COLO668 (cell line): ENCODE results near the gene TRIO.
A peak's percentile ranks its signal among the peaks of the same experiment; 100 is the strongest.

ENCODE experiments used
- DNase-seq: peaks from one replicate; lab custom pipeline; 2025; ENCODE audit not compliant: unreplicated experiment; lab: John Stamatoyannopoulos, UW

Gene TRIO

DNA sequence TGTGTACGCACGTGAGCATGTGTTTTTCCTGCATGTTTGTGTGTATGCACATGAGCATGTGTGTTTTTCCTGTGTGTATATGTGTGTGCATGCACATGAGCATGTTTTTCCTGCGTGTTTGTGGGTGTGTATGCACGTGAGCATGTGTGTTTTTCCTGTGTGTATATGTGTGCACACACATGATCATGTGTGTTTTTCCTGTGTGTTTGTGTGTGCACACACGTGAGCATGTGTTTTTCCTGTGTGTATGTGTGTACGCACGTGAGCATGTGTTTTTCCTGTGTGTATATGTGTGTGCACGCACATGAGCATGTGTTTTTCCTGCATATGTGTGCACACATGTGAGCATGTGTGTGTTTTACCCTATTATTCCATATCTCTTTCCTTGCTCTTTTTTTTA lies 205.9 kb downstream of the TRIO start:
- no peak for DNase-seq

GRCh38 chr5:14351086-14351661 lies 208.0 kb downstream of the TRIO start:
- no peak for DNase-seq

DNA sequence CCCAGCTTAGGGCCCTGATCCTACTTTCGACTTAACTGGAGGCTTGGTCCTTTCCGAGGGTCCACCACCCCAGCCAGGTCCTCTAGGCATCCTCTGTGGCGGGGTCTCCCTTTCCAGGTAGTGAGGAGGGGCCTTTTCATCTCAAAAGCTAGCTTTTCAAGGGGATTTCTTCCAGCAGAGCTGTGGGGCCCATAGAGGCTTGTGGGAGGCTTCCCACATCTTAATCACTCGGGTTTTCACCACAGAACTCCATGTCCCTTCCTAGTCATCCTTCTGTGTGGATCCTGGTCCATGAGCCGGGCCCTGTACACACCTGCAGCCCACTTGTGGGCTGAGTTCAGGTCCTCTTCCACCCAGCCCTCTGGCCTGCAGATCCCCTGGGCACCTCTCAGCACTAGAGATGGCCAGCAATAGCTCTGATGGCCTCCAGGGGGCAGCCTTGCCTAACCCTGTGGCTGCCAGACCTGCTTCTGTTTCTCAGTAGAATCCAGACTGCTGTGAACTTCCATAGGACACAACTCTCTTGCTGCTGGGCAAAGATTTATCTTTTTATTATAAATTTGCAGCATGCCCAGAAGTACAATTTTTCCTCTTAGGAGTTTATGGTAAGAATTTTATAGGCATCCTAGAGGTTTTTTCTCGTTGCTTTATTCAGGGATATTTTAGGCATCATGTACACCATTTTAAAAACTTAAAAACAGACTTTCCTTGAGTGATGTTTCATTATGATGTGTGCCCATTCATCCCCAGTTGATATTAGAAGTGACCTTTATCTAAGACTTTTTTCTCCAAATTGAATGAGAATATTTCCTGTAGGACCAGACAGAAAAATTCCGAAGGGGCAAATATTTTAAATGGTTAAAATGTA lies 208.9 kb downstream of the TRIO start:
- peak; percentile 73 for DNase-seq

GRCh38 chr5:14353726-14354474 lies 210.8 kb downstream of the TRIO start:
- no peak for DNase-seq

DNA sequence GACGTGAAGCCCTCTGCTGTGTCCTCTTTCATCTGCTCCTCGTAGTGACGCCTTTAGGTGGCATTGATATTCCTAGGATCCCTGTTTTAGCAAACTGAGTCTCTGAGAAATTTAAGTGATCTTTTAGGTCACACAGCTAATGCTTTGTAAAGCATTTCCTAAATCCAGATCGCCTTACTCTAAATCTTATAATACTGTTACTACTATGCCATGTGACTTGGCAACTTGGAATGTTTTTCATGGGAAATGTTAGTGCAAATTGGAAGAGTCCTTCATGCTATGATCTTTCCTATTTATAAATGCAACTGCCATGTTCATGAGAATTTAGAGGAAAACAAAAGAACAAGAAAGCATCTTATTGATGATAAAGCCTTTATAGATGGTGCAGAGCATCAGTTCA lies 212.2 kb downstream of the TRIO start:
- DNase-seq: no peak

GRCh38 chr5:14356305-14356704 lies 213.2 kb downstream of the TRIO start:
- DNase-seq: no peak

DNA sequence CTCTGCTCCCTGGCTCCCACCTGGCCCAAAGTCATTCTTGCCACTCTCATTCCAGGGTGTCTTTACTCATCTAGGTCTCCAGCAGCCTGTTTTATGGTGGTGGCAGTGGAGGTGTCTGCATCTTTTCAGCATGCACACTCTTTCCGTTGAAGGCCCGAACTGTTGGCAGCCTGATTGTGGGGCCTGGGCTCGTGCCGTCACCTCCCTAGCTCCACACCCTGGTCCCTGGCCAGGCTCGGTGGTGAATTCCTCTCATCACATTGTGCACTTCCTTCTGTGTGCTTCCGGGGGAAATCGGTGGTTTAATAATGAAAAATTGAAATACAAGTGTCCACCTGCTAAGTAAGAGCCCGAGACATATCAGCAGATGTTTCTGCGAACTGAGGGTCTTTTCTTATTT lies 214.3 kb downstream of the TRIO start:
- no peak for DNase-seq

DNA sequence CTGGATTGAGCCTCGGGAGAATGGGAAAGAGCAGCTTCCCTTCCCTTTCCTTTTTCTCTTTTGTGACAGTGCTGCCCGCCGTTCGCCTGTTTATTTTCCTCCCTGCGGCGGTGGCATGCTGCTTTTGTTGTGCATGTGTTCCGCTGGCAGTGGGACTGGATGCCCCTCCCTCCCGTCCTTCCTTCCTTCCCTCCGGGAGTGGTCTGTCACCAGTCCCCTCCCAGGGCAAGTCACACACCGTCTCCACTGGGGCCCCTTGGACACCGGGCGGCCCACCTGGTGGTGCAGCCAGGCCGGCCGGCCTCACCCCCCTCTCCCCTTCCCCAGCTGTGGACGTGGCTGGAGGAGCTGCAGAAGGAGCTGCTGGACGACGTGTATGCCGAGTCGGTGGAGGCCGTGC lies 214.7 kb downstream of the TRIO start:
- DNase-seq: no peak

DNA sequence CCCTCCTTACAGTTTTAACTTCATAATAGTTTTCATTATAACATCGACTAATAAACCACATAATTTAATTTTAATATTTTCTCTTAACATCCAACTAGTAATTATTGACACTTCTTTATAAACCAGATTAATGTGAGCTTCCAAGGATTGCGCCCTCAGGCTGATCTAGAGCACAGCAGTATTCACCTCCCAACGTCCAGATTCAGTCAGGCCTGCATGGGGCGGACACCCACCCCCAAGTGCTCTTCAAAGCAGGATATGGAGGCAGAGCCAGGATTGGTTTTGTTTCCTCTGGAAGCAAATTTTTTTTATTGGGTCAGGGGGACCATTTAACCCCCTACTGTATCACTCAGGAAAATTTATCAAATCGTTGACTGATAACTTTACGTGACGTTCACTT lies 215.4 kb downstream of the TRIO start:
- DNase-seq: no peak

GRCh38 chr5:14359069-14360043 lies 216.2 kb downstream of the TRIO start:
- no peak for DNase-seq

DNA sequence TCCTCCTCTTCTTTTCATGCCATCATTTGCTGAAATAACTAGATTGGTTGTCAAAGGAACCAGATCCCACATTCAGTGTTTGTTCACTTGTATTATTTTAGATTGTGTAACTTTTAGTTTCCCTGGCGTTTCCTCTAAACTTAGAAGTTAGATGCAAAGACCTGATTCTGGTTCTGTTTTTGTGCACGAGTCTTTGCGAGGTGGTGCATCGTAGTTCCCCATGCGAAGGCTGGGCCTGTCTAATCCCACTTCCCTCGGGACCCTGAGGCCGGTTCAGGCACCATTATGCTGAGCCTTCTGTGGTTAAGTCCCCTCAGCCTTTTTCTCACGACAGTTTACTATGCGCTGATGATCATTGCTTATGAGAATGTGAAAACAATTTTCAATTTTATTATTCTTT lies 219.3 kb downstream of the TRIO start:
- no peak for DNase-seq

- DNase-seq: no peak
Measured at GRCh38 chr5:14364096-14364495, 221.0 kb downstream of the TRIO start.

GRCh38 chr5:14364576-14365472 lies 221.7 kb downstream of the TRIO start:
- peak; percentile 68 for DNase-seq

DNA sequence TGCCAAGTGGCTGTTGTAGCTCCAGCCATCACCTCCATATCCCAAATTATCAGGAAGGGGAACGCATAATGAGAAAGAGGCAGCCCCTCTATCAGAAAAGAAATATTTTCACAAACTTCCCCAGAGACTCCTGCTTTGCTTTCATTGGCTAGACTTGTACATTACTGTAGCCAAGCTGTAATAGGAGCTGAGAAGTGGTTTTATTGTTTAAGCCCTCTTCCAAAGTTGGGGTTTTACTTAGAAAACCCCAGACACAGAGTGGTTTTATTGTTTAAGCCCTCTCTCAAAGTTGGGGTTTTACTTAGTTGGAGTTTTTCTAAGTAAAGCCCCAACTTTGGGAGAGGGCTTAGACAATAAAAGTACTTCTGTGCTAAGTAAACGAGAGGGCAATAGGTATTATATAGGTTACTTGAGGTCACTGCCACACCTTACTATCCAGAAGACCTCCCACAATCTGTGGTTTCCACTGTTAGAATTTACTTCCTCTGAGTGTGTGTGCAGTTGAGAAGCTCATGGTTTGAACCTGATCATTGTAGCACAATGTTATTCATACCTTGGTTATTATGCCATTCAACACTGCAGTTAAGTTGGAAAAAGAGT lies 222.8 kb downstream of the TRIO start:
- DNase-seq: no peak

- DNase-seq: no peak
Measured at GRCh38 chr5:14366763-14367162, 223.6 kb downstream of the TRIO start.

- no peak for DNase-seq
Measured at GRCh38 chr5:14367364-14367763, 224.2 kb downstream of the TRIO start.

DNA sequence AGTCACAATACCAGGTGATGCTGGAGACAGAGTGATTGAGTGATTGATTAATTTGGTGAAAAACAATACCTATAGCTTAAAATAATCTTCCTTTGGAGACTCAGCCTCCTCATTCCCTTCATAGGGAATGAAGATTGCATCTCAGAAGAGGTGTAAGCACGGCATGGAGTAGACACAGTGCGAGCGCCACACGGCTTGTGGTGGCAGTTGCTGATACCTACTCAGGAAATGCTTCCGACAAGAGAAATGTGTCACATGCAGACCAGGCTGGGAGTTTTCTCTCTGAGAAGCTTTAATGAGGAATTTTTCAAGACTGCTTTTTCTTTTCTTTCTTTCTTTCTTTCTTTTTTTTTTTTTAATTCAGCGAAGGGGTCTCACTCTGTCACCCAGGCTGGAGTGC lies 226.6 kb downstream of the TRIO start:
- DNase-seq: no peak

DNA sequence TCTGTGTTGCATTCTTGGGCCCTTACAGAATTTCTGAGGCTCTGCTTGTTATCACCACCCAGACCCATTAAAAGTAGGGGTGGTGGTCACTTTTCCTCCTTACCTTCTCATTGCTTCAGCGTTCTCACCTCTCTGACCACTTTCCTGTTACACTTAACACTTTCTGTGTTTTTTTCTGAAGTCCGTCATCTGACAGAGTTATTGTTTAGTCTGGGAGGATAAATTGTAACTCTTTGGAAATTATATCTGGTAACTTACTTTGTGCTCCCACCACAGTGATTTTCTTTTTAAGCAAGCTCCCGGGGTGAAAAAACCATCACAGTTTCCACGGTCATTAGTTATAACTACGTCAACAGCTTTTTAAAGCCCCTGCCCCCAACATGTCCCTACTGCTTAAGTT lies 227.2 kb downstream of the TRIO start:
- no peak for DNase-seq

DNA sequence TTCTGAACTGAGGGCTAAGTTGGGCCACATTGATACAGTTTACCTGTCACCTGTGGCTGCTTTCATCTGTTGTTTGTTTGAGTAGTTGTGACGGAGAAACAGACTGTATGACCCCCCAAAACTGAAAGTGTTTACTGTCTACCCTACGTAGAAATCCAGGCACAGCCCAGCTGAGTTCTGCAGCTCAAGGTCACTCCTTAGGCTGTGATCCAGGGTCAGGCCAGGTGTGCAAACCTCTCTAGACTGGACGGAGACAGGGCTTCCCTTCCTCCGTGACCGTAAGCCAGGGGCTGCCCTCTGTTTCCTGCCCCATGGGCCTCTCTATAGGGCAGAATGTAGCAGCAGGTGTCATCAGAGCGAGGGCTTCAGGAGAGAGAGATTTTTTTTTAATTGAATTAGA lies 230.5 kb downstream of the TRIO start:
- no peak for DNase-seq
